ENCODE results near the gene PRRT3.

GRCh38 chr3:9945358-9945757 is 6.8 kb downstream of the PRRT3 start:
- no peak for TF ChIP-seq CTCF (conservative IDR thresholded peaks at IDR 0.05 in 1 of 2, IDR thresholded peaks at IDR 0.05 in 1 of 2; ENCODE audit: low read depth in 1 of 2, low read length in 2 of 2)
- TF ChIP-seq EZH2 (IDR thresholded peaks at IDR 0.05; ENCODE audit: low read length, missing control alignments) = no peak

Measured in fibroblast of lung (primary cell).